PC-3 (cell line): ENCODE measurements around the gene GPBP1L1.

Experiments
- EZH2 ChIP-seq: fragments of 300-600 bp; sonication (generic); IDR thresholded peaks from one replicate; pipeline ENCODE4 v1.6.1; 2017; ENCODE audit warnings: antibody characterized with exemption, mild to moderate bottlenecking, low read length; ENCODE audit not compliant: unreplicated experiment
- EZH2phosphoT487 ChIP-seq: fragments of 300-600 bp; sonication (generic); IDR thresholded peaks from 2 replicates; pipeline ENCODE4 v1.6.1; 2018; ENCODE audit warnings: mild to moderate bottlenecking, antibody characterized with exemption, low read length, borderline replicate concordance
- TF ChIP-seq, protein P1 (sequence below): fragments of 300-600 bp; sonication (generic); conservative IDR thresholded peaks from 2 replicates; pipeline ENCODE4 v1.5.1; 2017; ENCODE audit warnings: antibody characterized with exemption, low read depth, mild to moderate bottlenecking, low read length

DNA sequence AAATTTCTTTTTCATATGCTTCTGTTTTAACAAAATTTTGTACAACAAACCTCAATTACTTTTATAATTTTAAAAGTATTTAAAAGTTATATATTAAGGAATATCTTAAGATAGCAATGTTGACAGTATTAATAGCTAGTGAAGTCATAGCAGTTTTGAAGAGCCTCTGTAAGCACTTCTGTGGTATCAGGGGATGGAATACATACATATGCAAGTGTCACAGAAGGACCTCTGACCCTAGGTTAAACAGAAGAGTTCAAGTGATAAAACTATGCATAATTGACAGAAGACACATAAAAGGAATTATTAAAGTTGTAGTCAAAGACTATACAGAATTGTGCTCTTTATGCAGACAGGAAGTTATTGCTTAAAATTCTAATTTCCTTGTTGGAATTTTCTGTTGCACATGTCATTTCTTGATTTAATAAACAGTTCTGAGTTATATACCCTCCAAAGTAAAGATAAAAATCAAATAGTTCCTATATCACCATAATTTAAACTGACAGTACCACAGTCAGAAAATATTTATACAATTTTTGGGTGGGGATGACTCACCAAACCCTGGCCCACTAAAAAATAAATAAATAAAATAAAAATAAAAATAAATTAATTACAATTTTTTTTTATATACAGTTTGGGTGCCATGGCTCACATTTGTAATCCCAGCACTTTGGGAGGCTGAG lies 37.1 kb upstream of the GPBP1L1 start:
- TF ChIP-seq, protein P1, sequence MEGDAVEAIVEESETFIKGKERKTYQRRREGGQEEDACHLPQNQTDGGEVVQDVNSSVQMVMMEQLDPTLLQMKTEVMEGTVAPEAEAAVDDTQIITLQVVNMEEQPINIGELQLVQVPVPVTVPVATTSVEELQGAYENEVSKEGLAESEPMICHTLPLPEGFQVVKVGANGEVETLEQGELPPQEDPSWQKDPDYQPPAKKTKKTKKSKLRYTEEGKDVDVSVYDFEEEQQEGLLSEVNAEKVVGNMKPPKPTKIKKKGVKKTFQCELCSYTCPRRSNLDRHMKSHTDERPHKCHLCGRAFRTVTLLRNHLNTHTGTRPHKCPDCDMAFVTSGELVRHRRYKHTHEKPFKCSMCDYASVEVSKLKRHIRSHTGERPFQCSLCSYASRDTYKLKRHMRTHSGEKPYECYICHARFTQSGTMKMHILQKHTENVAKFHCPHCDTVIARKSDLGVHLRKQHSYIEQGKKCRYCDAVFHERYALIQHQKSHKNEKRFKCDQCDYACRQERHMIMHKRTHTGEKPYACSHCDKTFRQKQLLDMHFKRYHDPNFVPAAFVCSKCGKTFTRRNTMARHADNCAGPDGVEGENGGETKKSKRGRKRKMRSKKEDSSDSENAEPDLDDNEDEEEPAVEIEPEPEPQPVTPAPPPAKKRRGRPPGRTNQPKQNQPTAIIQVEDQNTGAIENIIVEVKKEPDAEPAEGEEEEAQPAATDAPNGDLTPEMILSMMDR = no peak
- no peak for TF ChIP-seq EZH2phosphoT487
- no peak for TF ChIP-seq EZH2
